ENCODE results near the gene FAM186B. TPM values are rescaled to one million over a fixed set of nuclear protein-coding genes. Genes with fewer than 3 reads are reported as not detected.

Gene FAM186B
- total RNA-seq, 4 donors from 2014 or later: 0.31 to 0.69 TPM; not detected in 2

DNA sequence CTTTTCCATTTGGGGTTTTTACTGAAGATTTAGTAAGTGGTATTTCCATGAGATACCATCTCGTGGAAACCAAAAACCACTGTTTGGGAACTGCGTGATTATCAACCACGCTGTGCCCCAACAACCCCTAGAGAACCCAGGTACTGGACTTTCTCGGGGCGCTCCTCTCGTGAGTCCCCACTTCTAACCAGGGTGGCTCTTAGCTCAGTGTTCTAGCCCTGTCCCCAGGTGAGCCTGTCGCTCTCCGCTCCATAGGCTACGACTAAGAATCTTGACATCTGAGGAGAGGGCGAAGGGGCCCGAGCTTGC is 38.2 kb downstream of the FAM186B start:
- peak overlapping the region; percentile 45 to 57 for H3K4me3 ChIP-seq
- peaks cover 0 to 39% of the 10 kb centered on the region in 2 donors for H3K36me3 ChIP-seq
- 2% methylated on average over 11 of the region's 11 CpGs; no CpG with 5 or more reads in 1 of the 2 donors for WGBS, 2 donors (ENCODE audit: low coverage in 1 of 2)
- H3K9me3 ChIP-seq: no peaks in the 10 kb centered on the region
- TF ChIP-seq POLR2A (IDR thresholded peaks at IDR 0.05): no peak
- no peak for TF ChIP-seq POLR2AphosphoS5 (IDR thresholded peaks at IDR 0.05)
- no peak for TF ChIP-seq EP300 (IDR thresholded peaks at IDR 0.05)
- TF ChIP-seq, protein P1, sequence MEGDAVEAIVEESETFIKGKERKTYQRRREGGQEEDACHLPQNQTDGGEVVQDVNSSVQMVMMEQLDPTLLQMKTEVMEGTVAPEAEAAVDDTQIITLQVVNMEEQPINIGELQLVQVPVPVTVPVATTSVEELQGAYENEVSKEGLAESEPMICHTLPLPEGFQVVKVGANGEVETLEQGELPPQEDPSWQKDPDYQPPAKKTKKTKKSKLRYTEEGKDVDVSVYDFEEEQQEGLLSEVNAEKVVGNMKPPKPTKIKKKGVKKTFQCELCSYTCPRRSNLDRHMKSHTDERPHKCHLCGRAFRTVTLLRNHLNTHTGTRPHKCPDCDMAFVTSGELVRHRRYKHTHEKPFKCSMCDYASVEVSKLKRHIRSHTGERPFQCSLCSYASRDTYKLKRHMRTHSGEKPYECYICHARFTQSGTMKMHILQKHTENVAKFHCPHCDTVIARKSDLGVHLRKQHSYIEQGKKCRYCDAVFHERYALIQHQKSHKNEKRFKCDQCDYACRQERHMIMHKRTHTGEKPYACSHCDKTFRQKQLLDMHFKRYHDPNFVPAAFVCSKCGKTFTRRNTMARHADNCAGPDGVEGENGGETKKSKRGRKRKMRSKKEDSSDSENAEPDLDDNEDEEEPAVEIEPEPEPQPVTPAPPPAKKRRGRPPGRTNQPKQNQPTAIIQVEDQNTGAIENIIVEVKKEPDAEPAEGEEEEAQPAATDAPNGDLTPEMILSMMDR (IDR thresholded peaks at IDR 0.05): no peak
- ATAC-seq: no peak
- no peaks in the 10 kb centered on the region for H3K27me3 ChIP-seq
- H3K4me1 ChIP-seq: peaks cover 0 to 54% (median 26%) of the 10 kb centered on the region in 3 donors
- H3K27ac ChIP-seq: peak overlapping the region; percentile 16 to 87 (median 84)

DNA sequence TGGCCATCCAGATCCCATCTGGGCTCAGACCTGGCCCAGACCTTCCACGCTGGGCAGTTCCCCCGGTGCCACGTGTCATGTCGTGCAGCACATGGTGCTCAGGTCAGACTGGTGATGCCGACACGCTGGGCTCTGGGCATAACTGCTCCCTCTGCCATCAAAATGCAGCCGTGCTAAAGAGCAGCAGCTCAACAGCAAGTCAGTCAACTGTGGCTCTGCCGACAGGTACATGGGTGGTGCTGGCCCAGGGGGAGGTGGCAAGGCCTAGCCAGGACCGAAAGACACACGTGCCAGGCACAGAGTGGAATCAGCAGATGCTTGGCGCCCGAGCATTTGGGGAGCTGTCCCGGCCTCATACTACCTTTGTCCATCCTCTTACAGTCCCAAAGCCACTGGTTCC is 39.1 kb downstream of the FAM186B start:
- WGBS, 2 donors (ENCODE audit: low coverage in 1 of 2): no CpG with 5 or more reads among the region's 13 CpGs
- H3K36me3 ChIP-seq: peaks cover 0 to 48% of the 10 kb centered on the region in 2 donors
- H3K27me3 ChIP-seq: no peaks in the 10 kb centered on the region
- no peak for TF ChIP-seq POLR2AphosphoS5 (IDR thresholded peaks at IDR 0.05)
- no peak for TF ChIP-seq EP300 (IDR thresholded peaks at IDR 0.05)
- TF ChIP-seq POLR2A (IDR thresholded peaks at IDR 0.05): no peak
- TF ChIP-seq, protein P1 (IDR thresholded peaks at IDR 0.05): no peak
- H3K9me3 ChIP-seq: no peaks in the 10 kb centered on the region
- ATAC-seq: no peak
- peaks cover 0 to 52% (median 26%) of the 10 kb centered on the region in 3 donors for H3K4me1 ChIP-seq
- no peak overlapping the region for H3K27ac ChIP-seq
- no peak overlapping the region for H3K4me3 ChIP-seq

- Histone ChIP-seq H3K4me1 (peaks cover 0 to 45% (median 26%) of the 10 kb centered on the region in 3 donors), H3K27me3 (no peaks in the 10 kb centered on the region), H3K36me3 (peaks cover 0 to 55% of the 10 kb centered on the region in 2 donors), H3K9me3 (no peaks in the 10 kb centered on the region), H3K4me3 (no peak overlapping the region), H3K27ac (no peak overlapping the region)
- TF ChIP-seq POLR2AphosphoS5 (IDR thresholded peaks at IDR 0.05): no peak
- no peak for TF ChIP-seq POLR2A (IDR thresholded peaks at IDR 0.05)
- TF ChIP-seq EP300 (IDR thresholded peaks at IDR 0.05): no peak
- TF ChIP-seq, protein P1 (IDR thresholded peaks at IDR 0.05): no peak
- 100% methylated on average over 5 of the region's 12 CpGs; no CpG with 5 or more reads in 1 of the 2 donors for WGBS, 2 donors (ENCODE audit: low coverage in 1 of 2)
- no peak for ATAC-seq
These were observed 39.8 kb downstream of the FAM186B start for GRCh38 chr12:49565406-49566265.

DNA sequence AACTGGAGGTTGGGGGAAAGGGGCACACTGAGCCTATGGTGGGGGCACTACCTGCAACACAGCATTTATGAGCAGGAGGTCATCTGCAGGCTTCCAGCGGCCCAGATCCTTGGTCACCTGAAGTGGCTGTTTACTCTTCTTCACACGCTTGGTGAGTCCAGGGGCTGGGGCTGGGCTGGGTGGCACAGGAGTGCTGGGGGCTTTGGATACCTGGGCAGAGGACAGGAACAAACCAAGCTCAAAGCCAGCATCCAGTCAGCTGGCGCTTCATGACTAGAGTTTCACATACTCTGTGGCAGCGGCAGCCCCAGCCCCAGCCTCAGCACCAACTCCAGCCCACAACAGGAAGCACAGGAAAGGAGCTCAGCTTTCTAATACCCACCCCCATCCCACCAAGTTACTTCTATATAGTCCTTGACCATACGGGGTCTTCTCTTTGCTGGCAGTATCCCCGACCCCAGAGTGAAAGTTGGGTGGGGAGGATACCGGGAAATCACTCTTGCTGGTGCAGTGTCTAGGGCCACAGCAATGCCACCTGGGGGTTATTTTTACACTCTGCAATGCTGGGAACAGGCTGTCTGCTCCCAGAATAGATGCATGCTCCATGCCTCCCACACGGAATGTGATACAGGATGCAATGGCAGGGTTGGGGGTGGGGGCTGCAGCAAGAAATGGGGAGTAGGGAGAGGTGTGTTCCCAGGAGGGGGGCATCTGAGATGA is 40.6 kb downstream of the FAM186B start:
- Histone ChIP-seq H3K9me3 (no peaks in the 10 kb centered on the region), H3K4me3 (no peak overlapping the region), H3K36me3 (peaks cover 0 to 63% of the 10 kb centered on the region in 2 donors), H3K4me1 (peaks cover 0 to 37% (median 23%) of the 10 kb centered on the region in 3 donors), H3K27me3 (no peaks in the 10 kb centered on the region), H3K27ac (no peak overlapping the region)
- no peak for TF ChIP-seq EP300 (IDR thresholded peaks at IDR 0.05)
- TF ChIP-seq, protein P1 (IDR thresholded peaks at IDR 0.05): no peak
- TF ChIP-seq POLR2A (IDR thresholded peaks at IDR 0.05): no peak
- no peak for TF ChIP-seq POLR2AphosphoS5 (IDR thresholded peaks at IDR 0.05)
- no peak for ATAC-seq
- WGBS, 2 donors (ENCODE audit: low coverage in 1 of 2): 70% methylated on average over 2 of the region's 8 CpGs; no CpG with 5 or more reads in 1 of the 2 donors
